ENCODE results near the gene CASZ1.

Gene CASZ1

GRCh38 chr1:10665930-10666850, 130.3 kb downstream of the CASZ1 start:
- DNase-seq, result no peak

- no peak for DNase-seq
Measured at GRCh38 chr1:10665226-10665625, 131.2 kb downstream of the CASZ1 start.

GRCh38 chr1:10664251-10664650, 132.2 kb downstream of the CASZ1 start:
- no peak for DNase-seq

- no peak for DNase-seq
Measured at GRCh38 chr1:10663678-10664035, 132.8 kb downstream of the CASZ1 start.

GRCh38 chr1:10662824-10663677, 133.4 kb downstream of the CASZ1 start:
- no peak for DNase-seq

GRCh38 chr1:10662090-10662688, 134.3 kb downstream of the CASZ1 start:
- no peak for DNase-seq

- DNase-seq, result no peak
Measured at GRCh38 chr1:10661453-10661852, 135.0 kb downstream of the CASZ1 start.

- DNase-seq, result no peak
Measured at GRCh38 chr1:10659646-10660540, 136.6 kb downstream of the CASZ1 start.

GRCh38 chr1:10659218-10659617, 137.2 kb downstream of the CASZ1 start:
- no peak for DNase-seq

- no peak for DNase-seq
Measured at GRCh38 chr1:10658396-10659066, 137.9 kb downstream of the CASZ1 start.

- DNase-seq, result no peak
Measured at GRCh38 chr1:10657088-10657847, 139.2 kb downstream of the CASZ1 start.

GRCh38 chr1:10656431-10656830, 140.0 kb downstream of the CASZ1 start:
- DNase-seq, result no peak

- no peak for DNase-seq
Measured at GRCh38 chr1:10655002-10655401, 141.4 kb downstream of the CASZ1 start.

GRCh38 chr1:10653370-10654125, 142.9 kb downstream of the CASZ1 start:
- DNase-seq, result no peak

GRCh38 chr1:10652626-10653025, 143.8 kb downstream of the CASZ1 start:
- DNase-seq, result no peak

- DNase-seq, result no peak
Measured at GRCh38 chr1:10651793-10652192, 144.7 kb downstream of the CASZ1 start.

GRCh38 chr1:10651389-10651766, 145.1 kb downstream of the CASZ1 start:
- no peak for DNase-seq

- DNase-seq, result no peak
Measured at GRCh38 chr1:10650556-10651388, 145.7 kb downstream of the CASZ1 start.

GRCh38 chr1:10649517-10650201, 146.8 kb downstream of the CASZ1 start:
- DNase-seq, result no peak
